HCT116 (cell line): ENCODE data around the gene CHRNA9.

Experiments
- CEBPB ChIP-seq: IDR thresholded peaks from 2 replicates; pipeline ENCODE4 v1.6.1; 2012; ENCODE audit warnings: low read depth
- CTCF ChIP-seq, 3 experiments: fragments of 200-600 bp in 1 of 3; sonication (generic) in 1 of 3; IDR thresholded peaks in 2 of 3; conservative IDR thresholded peaks in 1 of 3; 2 replicates each; pipeline ENCODE4 v1.5.1; 2012 to 2017; ENCODE audit warnings: low read depth in 2 of 3, low read length in 2 of 3, antibody characterized with exemption in 1 of 3, borderline replicate concordance in 1 of 3, control low read depth in 1 of 3, mild to moderate bottlenecking in 1 of 3, mixed read lengths in 1 of 3, mixed run types in 1 of 3, moderate library complexity in 1 of 3; ENCODE audit not compliant: insufficient read depth in 1 of 3
- EZH2 ChIP-seq: fragments of 200-600 bp; sonication (generic); IDR thresholded peaks from 2 replicates; pipeline ENCODE4 v1.6.1; 2017; ENCODE audit warnings: antibody characterized with exemption, mixed run types
- EZH2phosphoT487 ChIP-seq: fragments of 200-600 bp; IDR thresholded peaks from 2 replicates; pipeline ENCODE4 v1.6.1; 2018; ENCODE audit warnings: antibody characterized with exemption, borderline replicate concordance
- MAX ChIP-seq: IDR thresholded peaks from 2 replicates; pipeline ENCODE4 v1.6.1; 2012
- POLR2A ChIP-seq: IDR thresholded peaks from 2 replicates; pipeline ENCODE4 v1.7.0; 2011; ENCODE audit warnings: borderline replicate concordance; ENCODE audit not compliant: insufficient read depth, insufficient read length; ENCODE audit errors: extremely low read depth
- POLR2AphosphoS5 ChIP-seq: IDR thresholded peaks from 2 replicates; pipeline ENCODE4 v1.6.1; 2011; ENCODE audit warnings: mild to moderate bottlenecking, low read depth, low read length, moderate library complexity
- SIN3A ChIP-seq: IDR thresholded peaks from 2 replicates; pipeline ENCODE4 v1.6.1; 2012; ENCODE audit warnings: low read depth
- SP1 ChIP-seq: IDR thresholded peaks from 2 replicates; pipeline ENCODE4 v1.6.1; 2012; ENCODE audit warnings: low read depth
- ZFX ChIP-seq: fragments of 450-650 bp; IDR thresholded peaks from 2 replicates; pipeline ENCODE4 v1.6.1; 2017
- ZNF274 ChIP-seq: fragments of 200-500 bp; sonication (Bioruptor generic); IDR thresholded peaks from 2 replicates; pipeline ENCODE4 v1.6.1; 2014; ENCODE audit warnings: mild to moderate bottlenecking, low read depth, low read length, inconsistent platforms
- TF ChIP-seq, protein P1 (sequence below): IDR thresholded peaks from 2 replicates; pipeline ENCODE4 v1.6.1; 2012; ENCODE audit warnings: low read depth

GRCh38 chr4:40403081-40403480 is 67.9 kb downstream of the CHRNA9 start:
- TF ChIP-seq CTCF (IDR thresholded peaks at IDR 0.05 in 2 of 3, conservative IDR thresholded peaks at IDR 0.05 in 1 of 3; ENCODE audit: borderline replicate concordance in 1 of 3, insufficient read depth in 1 of 3, low read depth in 2 of 3, low read length in 2 of 3) (no peak), EZH2phosphoT487 (no peak), ZNF274 (no peak), SIN3A (no peak), SP1 (no peak), POLR2A (no peak), EZH2 (no peak), MAX (no peak), CEBPB (no peak), POLR2AphosphoS5 (no peak), ZFX (no peak)
- TF ChIP-seq, protein P1, sequence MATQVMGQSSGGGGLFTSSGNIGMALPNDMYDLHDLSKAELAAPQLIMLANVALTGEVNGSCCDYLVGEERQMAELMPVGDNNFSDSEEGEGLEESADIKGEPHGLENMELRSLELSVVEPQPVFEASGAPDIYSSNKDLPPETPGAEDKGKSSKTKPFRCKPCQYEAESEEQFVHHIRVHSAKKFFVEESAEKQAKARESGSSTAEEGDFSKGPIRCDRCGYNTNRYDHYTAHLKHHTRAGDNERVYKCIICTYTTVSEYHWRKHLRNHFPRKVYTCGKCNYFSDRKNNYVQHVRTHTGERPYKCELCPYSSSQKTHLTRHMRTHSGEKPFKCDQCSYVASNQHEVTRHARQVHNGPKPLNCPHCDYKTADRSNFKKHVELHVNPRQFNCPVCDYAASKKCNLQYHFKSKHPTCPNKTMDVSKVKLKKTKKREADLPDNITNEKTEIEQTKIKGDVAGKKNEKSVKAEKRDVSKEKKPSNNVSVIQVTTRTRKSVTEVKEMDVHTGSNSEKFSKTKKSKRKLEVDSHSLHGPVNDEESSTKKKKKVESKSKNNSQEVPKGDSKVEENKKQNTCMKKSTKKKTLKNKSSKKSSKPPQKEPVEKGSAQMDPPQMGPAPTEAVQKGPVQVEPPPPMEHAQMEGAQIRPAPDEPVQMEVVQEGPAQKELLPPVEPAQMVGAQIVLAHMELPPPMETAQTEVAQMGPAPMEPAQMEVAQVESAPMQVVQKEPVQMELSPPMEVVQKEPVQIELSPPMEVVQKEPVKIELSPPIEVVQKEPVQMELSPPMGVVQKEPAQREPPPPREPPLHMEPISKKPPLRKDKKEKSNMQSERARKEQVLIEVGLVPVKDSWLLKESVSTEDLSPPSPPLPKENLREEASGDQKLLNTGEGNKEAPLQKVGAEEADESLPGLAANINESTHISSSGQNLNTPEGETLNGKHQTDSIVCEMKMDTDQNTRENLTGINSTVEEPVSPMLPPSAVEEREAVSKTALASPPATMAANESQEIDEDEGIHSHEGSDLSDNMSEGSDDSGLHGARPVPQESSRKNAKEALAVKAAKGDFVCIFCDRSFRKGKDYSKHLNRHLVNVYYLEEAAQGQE: no peak
